ENCODE data around the gene CLASP1. TPM values are rescaled to one million over a fixed set of nuclear protein-coding genes. Genes with fewer than 3 reads are reported as not detected.

Gene CLASP1
- total RNA-seq, 1 experiment from 2014 or later, result 81.9 TPM

DNA sequence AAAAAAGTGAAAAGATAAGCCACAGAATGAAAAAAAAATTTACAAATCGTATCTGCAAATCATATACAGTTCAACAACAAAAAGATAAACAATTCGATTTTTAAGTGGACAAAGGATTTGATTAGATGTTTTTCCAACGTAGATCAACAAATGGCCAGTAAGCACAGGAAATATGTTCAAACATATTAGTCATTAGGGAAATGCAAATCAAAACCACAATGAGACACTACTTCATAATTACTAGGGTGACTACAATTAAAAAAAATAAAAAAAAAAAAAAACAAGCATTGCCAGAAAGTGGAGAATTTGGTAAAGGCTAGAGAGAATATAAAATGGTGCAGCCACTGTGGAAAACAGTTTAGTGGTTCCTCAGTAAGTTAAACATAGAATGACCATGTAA, 156.9 kb downstream of the CLASP1 start:
- POLR2A ChIA-PET, result interaction anchor here (0.6 to 7.3 kb wide), 4 partner anchors 11 to 247 kb away, joined by 3 to 89 read pairs (median 4); no protein-coding TSS in a partner anchor
- intact Hi-C loops (cut with micrococcal nuclease), result no loop called here
- Mint-ChIP-seq H3K4me1 (ENCODE audit: insufficient read depth, unreplicated experiment) (peaks cover 37% of the 10 kb centered on the region), H3K9me3 (ENCODE audit: unreplicated experiment) (no peaks in the 10 kb centered on the region), H3K4me3 (ENCODE audit: unreplicated experiment) (no peak overlapping the region), H3K27ac (ENCODE audit: low read depth, unreplicated experiment) (no peak overlapping the region), H3K36me3 (ENCODE audit: insufficient read depth, unreplicated experiment) (peaks cover 30% of the 10 kb centered on the region), H3K27me3 (ENCODE audit: insufficient read depth, unreplicated experiment) (no peaks in the 10 kb centered on the region)
- no TSS peak for BruUV-seq (replicated peaks)
- TF ChIP-seq, protein P1, sequence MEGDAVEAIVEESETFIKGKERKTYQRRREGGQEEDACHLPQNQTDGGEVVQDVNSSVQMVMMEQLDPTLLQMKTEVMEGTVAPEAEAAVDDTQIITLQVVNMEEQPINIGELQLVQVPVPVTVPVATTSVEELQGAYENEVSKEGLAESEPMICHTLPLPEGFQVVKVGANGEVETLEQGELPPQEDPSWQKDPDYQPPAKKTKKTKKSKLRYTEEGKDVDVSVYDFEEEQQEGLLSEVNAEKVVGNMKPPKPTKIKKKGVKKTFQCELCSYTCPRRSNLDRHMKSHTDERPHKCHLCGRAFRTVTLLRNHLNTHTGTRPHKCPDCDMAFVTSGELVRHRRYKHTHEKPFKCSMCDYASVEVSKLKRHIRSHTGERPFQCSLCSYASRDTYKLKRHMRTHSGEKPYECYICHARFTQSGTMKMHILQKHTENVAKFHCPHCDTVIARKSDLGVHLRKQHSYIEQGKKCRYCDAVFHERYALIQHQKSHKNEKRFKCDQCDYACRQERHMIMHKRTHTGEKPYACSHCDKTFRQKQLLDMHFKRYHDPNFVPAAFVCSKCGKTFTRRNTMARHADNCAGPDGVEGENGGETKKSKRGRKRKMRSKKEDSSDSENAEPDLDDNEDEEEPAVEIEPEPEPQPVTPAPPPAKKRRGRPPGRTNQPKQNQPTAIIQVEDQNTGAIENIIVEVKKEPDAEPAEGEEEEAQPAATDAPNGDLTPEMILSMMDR (IDR thresholded peaks at IDR 0.05; ENCODE audit: unreplicated experiment), result no peak
- CTCF ChIA-PET, result no interaction called here
- no peak for DNase-seq (ENCODE audit: unreplicated experiment)

DNA sequence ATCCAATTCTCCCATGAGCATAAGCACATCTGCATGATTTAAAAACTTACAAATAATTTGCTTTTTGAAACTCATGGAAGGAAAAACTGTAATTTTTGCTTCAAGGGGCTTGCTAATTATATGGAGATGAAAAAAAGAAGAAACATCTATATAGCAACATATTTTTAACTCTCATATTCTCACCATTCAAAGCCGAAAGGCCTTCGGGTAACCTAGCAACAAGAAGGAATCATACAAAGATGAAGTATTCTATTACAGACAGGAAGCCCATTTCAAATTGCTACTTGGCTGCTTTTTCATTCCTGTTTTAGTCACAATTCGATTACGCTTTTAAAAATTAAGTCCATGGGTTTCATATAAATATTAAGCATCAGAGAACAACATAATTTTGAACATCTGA, 157.7 kb downstream of the CLASP1 start:
- DNase-seq (ENCODE audit: unreplicated experiment), result no peak
- no TSS peak for BruUV-seq (replicated peaks)
- peaks cover 31% of the 10 kb centered on the region for H3K4me1 Mint-ChIP-seq (ENCODE audit: insufficient read depth, unreplicated experiment)
- H3K27me3 Mint-ChIP-seq (ENCODE audit: insufficient read depth, unreplicated experiment), result no peaks in the 10 kb centered on the region
- peaks cover 30% of the 10 kb centered on the region for H3K36me3 Mint-ChIP-seq (ENCODE audit: insufficient read depth, unreplicated experiment)
- ChIA-PET POLR2A (interaction anchor here (0.6 to 9.4 kb wide), 5 partner anchors 11 to 180 kb away, joined by 3 to 109 read pairs (median 3); partner anchors contain the start of gene RNU4ATAC), CTCF (no interaction called here)
- H3K9me3 Mint-ChIP-seq (ENCODE audit: unreplicated experiment), result no peaks in the 10 kb centered on the region
- TF ChIP-seq, protein P1 (IDR thresholded peaks at IDR 0.05; ENCODE audit: unreplicated experiment), result no peak
- intact Hi-C loops (cut with micrococcal nuclease), result no loop called here
- H3K4me3 Mint-ChIP-seq (ENCODE audit: unreplicated experiment), result no peak overlapping the region
- H3K27ac Mint-ChIP-seq (ENCODE audit: low read depth, unreplicated experiment), result no peak overlapping the region

DNA sequence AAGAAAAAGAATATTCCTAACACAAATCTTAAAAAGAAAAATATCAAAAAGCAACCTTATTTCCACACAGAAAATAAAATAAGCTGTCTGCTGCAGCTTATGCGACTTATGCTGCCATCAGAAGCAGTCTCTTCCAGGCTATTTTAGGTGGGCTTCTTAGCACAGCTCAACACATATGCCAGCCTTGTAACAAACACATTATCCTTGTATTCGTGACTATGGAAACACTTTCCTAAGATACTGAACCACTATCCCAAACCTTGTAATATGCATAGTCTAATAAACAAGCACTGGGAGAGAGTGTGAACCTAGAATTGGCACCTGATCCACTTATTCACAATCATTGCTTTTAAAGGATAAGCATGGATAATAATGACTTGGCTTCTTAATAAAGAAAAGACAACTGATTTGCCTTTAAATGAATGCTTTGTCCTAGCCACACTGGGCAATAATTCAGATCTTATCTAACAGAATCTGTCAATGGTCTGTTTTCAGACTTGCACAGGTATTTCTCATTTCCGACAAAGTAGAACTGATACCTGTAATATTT, 158.6 kb downstream of the CLASP1 start:
- CTCF ChIA-PET, result interaction anchor here (0.6 to 1.6 kb wide), 4 partner anchors 11 to 20 kb away, joined by 3 to 6 read pairs (median 3); no protein-coding TSS in a partner anchor
- no peak for DNase-seq (ENCODE audit: unreplicated experiment)
- TF ChIP-seq, protein P1 (IDR thresholded peaks at IDR 0.05; ENCODE audit: unreplicated experiment), result no peak
- Mint-ChIP-seq H3K36me3 (ENCODE audit: insufficient read depth, unreplicated experiment) (peaks cover 24% of the 10 kb centered on the region), H3K27me3 (ENCODE audit: insufficient read depth, unreplicated experiment) (no peaks in the 10 kb centered on the region), H3K27ac (ENCODE audit: low read depth, unreplicated experiment) (no peak overlapping the region), H3K4me3 (ENCODE audit: unreplicated experiment) (no peak overlapping the region), H3K9me3 (ENCODE audit: unreplicated experiment) (no peaks in the 10 kb centered on the region), H3K4me1 (ENCODE audit: insufficient read depth, unreplicated experiment) (peaks cover 28% of the 10 kb centered on the region)
- POLR2A ChIA-PET, result interaction anchor here (0.6 to 9.4 kb wide), 9 partner anchors 13 to 245 kb away, joined by 3 to 109 read pairs (median 9); partner anchors contain the start of genes CLASP1 and RNU4ATAC
- intact Hi-C loops (cut with micrococcal nuclease), result no loop called here
- BruUV-seq (replicated peaks), result no TSS peak

DNA sequence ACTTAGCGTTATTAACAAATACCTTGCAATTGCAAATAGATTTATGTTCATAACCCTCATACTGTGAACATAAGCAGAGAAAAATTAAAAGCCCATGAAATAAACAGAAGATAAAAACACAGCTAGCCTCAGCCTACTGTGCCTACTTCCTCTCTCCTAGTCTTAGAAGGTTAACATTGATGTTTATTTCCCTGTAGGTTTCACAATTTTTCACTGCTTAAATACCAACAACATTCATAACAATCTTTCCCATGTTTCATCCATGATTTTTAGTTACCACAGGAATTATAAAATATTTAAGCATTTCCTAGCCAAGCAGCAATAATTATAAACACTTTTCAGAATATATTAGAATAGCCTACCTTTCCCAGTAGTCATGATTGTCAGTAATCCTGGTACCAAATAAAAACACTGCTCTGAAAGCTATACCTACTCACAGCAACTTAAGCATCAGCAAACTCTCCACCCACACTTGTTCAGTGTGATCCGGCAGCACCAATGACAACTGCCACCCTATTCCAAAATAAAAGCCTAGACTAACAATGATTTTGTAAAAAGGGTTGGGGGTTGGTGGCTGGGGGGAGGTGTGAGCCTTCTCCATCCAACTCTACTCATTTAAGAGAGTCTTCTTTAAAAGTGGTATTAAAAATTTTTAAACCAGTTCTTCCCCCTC, 159.2 kb downstream of the CLASP1 start:
- TSS peak; percentile 36 for BruUV-seq (replicated peaks)
- Mint-ChIP-seq H3K4me1 (ENCODE audit: insufficient read depth, unreplicated experiment) (peaks cover 28% of the 10 kb centered on the region), H3K9me3 (ENCODE audit: unreplicated experiment) (no peaks in the 10 kb centered on the region), H3K27me3 (ENCODE audit: insufficient read depth, unreplicated experiment) (no peaks in the 10 kb centered on the region), H3K27ac (ENCODE audit: low read depth, unreplicated experiment) (no peak overlapping the region), H3K4me3 (ENCODE audit: unreplicated experiment) (no peak overlapping the region), H3K36me3 (ENCODE audit: insufficient read depth, unreplicated experiment) (peaks cover 22% of the 10 kb centered on the region)
- ChIA-PET CTCF (interaction anchor here (0.6 to 1.6 kb wide), 4 partner anchors 10 to 20 kb away, joined by 3 to 6 read pairs (median 3); no protein-coding TSS in a partner anchor), POLR2A (interaction anchor here (0.6 to 9.4 kb wide), 15 partner anchors 7 to 1154 kb away, joined by 3 to 109 read pairs (median 7); partner anchors contain the start of genes CLASP1 and RNU4ATAC)
- TF ChIP-seq, protein P1 (IDR thresholded peaks at IDR 0.05; ENCODE audit: unreplicated experiment), result no peak
- intact Hi-C loops (cut with micrococcal nuclease), result no loop called here
- peak; percentile 21 for DNase-seq (ENCODE audit: unreplicated experiment)

Data from MCF 10A (cell line).